Measurements from ENCODE around the gene PTGR3.

PTGR3 gene

DNA sequence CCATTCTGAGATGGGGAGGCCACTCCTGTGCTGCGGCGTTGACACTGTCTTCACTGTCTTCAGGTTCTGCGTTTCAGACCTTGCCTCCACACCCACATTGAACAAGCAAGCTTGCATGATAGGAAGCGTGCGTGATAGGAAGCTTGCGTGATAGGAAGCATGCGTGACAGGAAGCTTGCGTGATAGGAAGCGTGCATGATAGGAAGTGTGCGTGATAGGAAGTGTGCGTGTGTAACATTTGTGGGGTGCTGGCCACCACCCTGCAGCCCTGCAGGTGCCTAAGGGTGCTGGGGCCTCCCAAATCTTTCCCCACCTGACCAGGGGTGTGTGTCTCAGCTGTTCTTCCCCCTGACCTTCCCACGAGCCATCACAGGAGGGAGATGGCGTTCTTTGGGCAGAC is 27.0 kb upstream of the PTGR3 start:
- DNase-seq (ENCODE audit: low read depth in 2 of 2) = no peak

DNA sequence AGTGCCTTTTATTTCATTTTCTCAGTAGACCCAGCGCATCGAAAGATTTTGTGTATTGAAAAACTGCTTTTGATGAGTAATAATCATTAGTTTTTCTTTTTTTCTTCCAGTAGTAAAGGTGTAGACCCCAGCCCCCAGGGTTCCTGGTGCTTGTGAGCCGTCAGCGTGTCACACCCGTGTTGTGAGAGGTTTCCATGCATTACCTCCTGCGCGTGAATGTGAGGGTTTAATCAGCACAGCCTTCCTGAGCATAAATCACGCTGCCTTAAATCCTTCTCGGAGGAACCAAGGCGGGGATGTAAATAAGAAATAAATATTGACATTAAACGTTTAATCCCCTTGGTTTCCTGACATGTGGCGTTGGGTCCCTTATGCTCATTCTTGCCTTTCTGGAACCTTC is 26.0 kb upstream of the PTGR3 start:
- DNase-seq (ENCODE audit: low read depth in 2 of 2) = no peak

DNA sequence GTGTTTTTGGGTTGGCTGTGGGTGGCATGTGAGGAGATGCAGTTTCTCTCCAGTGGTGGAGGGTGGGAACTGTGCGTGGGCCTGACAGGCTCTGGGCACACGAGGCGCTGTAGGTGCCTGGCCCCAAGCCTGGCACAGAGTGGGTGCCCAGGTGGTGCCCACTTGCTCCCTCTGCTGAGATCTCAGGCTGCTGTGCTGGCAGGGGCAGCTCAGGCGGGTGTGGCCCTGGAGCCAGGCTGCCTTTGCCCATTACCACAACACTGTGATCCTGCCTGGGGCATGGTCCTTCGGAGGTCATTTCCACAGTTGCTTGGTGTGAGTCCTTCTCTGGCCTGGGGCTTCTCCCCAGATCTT is 22.1 kb upstream of the PTGR3 start:
- DNase-seq (ENCODE audit: low read depth in 2 of 2) = no peak

DNA sequence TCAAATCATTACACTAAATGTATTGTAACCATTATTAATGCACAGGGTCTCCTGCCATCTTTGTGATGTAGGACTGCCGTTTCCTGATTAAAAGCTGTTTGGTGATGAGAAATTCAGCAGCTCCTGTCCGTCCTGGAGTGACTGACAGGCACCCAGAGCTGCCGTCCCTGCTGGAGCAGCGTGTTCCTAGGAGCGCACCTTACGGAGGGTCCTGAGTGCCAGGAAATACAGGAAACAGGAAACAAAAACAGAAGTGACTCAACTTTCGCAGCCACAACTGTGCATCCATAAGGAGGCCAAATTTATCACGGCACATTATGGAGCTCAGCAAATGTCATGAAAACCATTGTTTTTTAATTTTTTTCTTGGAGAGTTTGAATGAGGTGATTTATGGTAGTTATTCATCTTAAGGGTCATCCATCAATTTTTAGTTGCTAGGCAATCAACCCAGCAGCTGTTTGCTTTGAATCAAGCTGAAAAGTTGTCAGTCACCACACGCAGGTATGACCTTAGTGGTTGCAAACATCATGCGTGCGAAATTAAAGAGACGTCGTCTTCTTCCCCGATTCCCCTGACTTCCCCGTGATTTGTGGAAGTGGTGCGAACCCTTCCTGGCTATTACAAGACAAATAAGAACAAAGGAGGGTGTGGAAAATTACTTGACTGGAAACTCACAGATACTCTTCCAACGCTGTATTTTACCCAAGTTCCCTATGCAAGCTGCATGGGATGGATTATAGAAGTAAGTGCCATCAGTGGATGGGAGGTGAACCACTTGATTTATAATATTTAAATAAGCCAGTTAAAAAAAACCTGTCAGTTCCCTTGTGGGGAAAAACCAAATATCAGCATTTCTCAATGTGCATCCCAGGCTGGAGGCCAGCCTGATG is 21.5 kb upstream of the PTGR3 start:
- DNase-seq (ENCODE audit: low read depth in 2 of 2) = no peak

DNA sequence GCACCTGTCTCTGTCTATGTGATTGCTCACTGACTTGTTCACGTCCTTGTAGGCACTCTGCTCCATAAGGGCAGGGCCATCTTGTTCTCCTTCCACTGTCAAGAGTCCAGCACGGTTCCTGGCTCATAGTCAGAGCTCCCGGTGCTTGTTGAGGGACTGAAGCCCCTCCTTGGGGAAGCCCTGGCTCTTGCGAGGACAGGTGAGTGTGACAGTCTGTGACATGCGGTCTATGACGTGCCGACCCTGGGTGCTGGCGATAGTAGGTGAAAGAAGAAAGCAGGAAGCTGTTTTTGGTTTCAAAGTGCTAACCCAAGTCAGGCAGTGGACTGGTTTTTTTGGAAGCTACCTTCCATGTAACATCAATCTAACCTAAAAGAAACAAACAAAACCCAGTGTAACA is 20.5 kb upstream of the PTGR3 start:
- DNase-seq (ENCODE audit: low read depth in 2 of 2) = no peak

DNA sequence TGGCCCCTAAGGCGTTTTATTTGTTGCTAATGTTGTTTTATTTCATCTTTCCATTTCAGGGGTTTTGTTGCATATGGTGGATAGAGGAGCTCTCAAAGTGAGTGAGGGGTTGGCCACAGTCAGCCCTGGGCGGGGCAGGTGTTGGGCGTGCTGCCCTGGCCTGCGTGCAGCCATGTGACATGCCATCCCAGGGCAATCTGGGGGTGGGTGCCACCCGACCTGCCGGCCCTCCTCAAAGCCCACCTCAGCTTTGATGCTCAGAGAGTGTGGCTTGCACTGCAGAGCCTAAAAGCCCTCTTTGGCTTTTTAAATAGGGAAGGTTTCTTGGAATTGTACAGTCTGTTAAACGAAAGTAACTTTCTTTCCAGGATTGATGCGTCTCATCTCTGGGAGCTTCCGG is 20.0 kb upstream of the PTGR3 start:
- DNase-seq (ENCODE audit: low read depth in 2 of 2) = no peak

DNA sequence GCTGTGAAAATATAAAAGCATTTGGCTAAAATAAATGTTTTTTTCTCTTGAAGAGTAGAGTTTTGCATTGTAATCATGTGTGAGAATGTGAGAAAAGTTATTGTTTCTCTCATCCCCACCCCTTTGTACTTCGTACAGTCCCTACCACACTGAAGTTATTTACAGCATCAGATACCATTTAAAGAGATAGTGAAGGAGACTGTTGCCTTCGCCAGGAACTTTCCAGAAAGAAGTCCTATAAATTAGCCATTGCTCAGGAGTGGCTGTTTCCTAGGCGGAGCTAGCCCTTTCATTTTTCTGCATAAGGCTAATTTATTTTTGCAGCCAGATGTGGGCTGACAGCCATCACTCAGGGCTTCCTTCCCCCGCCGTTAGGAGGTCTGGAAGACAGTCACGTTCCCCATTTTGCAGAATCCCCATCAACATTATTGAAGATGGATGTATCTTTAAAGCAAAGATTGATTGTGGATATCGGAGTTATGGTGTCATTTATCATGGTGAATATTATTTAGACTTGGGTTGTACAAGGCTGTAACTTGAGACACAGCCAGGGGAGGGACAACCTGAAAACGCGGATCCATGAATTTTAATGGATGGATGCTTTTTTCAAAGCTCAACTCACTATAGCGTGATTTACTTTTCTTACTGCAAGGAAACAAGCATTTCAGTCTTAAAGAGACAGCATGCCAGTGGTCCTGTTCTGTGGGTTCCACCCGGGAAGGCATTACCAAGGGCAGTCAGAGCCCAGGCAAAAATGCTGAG is 18.8 kb upstream of the PTGR3 start:
- DNase-seq (ENCODE audit: low read depth in 2 of 2) = no peak

DNA sequence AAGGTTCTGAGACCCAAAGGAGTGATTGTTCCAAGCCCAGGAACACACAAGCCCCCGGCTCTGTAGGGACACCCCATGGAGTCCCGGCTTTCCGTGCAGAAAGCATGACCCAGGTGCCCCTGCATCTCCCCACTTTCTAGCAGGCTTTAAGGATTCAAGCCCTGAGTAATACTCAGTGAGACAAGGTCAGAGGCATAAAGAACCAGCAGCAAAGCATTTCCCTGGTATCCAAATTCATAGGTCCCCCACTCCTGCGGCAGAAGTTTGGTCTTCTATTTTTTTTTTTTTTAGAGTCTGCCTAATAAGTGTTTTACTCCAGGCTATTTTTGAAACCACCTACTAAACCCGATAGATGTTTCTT is 18.0 kb upstream of the PTGR3 start:
- no peak for DNase-seq (ENCODE audit: low read depth in 2 of 2)

DNA sequence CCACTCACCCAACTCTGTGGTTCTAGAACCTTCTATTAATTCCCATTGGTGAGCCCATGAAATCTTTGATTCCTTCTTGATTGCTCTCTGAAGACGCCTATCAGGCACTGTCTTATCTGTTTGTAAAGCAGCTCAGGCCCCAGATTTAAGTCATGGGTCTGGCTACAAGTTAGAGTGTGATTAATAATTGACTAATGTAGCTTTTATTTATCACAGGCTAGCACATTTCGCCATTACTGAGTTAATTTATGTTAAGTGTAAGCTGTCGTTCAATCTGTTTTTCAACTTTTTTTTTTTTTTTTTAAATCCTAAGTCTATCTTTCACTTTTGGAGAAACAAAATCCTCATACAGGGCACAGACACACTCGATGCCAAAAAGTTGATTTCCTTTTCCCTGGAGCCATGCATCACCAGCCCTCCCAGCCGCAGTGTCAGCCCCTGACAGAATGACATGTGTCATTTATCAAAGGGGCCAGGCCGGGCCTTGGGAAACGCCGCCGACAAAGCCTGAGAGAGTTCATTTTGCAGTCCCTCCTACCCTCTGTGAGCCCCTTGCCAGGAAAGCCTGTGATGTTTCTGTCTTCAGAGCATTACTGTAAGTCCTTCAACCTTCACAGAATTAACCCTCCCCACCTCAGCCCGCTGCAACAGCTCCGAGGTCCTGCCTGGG is 17.5 kb upstream of the PTGR3 start:
- no peak for DNase-seq (ENCODE audit: low read depth in 2 of 2)

DNA sequence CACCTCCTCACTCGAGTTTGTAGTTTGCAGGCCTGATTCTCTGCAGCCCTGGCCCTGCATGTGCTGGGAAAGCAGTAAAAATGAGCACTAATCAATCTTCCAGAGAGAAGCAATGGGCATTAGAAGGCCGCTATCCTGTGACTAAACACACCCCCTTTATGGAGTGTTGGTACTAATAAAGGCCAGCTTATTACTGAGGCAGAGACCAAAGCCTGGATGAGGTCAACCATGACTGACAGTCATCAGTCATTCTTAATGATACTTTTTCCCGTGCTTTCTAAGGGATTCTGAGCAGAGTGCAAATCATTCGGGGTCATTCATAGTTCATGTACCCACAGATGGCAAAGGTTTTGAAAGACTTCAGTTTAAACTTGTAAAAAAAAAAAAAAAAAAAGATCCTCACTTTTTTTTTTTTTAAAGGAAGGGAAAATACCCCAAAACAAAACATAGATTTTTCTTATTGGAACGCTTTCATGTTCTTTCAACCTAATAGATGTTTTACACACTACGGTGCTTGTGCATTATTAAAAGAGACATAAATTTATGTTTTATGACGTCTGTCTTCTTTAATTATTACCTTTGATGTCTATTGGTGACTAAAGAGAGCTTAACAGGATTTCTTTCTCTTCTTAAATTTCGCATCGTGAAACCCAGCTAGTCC is 14.9 kb upstream of the PTGR3 start:
- no peak for DNase-seq (ENCODE audit: low read depth in 2 of 2)

DNA sequence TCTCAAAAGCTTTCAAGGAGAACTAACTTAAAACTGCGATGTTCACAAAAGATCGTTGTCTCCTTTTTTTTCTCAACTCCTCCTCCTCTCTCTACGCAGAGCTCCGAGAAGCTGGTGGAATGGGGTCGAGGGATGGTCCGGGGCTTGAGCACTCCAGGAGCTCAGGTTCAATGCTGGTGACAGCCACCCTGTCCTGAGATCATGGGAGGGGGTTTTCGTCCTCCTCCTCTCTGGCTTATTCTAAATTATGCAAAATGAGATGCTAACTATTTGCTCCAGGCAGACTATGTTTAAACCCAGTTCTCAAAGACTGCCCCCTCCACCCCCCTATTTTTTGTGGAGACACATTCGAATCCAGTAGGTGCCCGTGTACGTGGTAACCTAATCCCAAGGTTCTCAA is 13.5 kb upstream of the PTGR3 start:
- DNase-seq (ENCODE audit: low read depth in 2 of 2) = no peak

DNA sequence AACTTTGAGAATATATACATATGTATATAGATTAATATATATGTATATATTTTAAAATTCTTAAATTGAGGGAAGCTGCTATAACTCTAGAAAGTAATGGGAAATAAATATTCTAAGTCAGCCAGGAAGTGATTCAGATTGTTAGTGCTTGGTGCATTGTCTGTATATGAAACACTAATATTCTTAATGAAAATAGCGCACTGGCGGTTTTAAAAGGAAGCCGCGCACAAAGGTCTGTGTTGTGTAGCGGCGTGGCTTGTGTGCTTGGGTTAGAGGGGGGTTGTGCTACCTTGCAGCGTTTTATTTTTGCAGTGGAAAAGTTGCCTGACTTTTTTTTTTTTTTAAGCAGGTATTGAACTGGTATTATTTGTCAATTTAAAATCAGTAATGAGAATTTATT is 13.0 kb upstream of the PTGR3 start:
- DNase-seq (ENCODE audit: low read depth in 2 of 2) = no peak

DNA sequence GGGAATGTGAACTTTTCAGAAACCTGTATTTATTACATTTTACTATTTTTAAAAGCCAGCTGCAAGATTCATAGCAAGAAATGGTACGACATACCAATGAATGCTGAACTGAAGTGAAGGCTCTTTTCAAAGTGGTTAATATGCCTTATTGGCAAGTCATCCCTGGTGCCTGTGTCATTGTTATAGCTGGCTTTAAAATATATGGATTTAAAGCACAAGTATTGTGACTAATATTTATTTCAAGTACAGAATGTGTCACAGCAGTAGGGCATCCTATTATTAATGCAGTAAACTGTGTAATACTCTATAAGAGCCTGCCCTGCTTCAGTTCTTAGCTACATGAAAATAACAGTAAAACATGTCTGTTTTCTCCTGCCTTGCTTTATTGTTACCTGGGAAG is 12.5 kb upstream of the PTGR3 start:
- no peak for DNase-seq (ENCODE audit: low read depth in 2 of 2)

DNA sequence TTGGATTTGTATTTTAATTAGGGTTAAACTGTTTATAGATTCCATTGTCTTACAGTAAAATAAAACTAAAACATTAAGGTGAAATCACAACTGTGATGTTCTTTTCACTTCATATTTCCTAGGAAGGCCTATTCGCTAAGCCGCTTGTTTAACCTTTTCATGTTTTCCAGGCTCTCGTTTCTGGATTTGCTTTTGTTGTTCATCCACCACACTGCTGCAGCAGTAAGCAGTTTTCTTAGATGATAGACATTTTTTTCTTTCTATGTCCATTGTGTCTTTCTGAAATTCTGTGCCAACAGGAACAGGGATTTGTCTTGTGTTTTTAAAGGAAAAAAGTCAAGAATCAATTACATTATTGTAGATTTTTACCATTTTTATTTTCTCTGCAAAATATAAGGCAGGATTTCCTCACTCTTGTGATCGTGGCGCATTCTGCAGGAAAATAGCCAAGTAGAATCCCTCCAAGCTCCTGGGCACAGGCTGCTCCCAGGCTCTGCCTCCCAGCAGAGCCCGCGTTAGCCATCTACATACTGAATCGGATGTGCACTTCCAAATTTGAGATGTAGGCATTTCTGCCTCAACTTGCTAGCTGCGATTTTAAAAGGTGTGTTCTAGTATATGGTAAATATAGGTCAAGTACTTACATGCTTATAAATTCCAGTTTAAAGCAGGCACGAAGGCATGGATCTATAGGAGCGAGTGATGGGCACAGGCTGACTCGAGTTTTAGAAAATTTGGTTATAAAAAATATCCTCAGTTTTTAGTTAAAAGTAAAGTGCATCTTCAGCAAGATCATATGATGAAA is 11.8 kb upstream of the PTGR3 start:
- DNase-seq (ENCODE audit: low read depth in 2 of 2) = no peak

DNA sequence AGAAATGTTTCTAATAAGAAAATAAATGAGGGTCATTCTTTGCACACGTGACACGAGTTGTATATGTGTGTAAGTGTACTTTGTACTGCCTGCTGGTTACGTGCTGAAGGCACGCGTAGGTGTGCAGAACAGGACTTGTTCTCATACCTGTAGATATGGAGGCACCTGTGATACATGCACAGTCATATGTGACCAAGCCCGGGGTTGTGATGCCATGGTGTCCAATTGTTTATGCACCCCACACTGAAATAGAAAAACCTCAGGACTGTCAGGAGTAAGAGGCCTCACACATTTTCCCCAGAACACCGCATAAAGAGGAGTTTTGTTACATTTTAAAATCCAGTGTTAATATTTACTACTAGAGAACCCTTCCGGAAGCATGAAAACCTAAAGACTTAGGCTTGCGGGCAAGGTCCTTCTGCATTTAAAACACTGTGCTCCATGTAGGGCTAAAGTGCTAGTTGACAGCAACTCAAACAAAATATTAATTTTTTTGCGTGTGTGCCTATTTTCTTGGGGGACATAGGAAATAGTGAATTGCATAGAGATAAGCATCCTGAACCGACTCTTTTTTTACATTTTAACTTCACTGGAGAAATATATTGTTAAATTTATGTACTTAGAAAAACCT is 10.9 kb upstream of the PTGR3 start:
- no peak for DNase-seq (ENCODE audit: low read depth in 2 of 2)

DNA sequence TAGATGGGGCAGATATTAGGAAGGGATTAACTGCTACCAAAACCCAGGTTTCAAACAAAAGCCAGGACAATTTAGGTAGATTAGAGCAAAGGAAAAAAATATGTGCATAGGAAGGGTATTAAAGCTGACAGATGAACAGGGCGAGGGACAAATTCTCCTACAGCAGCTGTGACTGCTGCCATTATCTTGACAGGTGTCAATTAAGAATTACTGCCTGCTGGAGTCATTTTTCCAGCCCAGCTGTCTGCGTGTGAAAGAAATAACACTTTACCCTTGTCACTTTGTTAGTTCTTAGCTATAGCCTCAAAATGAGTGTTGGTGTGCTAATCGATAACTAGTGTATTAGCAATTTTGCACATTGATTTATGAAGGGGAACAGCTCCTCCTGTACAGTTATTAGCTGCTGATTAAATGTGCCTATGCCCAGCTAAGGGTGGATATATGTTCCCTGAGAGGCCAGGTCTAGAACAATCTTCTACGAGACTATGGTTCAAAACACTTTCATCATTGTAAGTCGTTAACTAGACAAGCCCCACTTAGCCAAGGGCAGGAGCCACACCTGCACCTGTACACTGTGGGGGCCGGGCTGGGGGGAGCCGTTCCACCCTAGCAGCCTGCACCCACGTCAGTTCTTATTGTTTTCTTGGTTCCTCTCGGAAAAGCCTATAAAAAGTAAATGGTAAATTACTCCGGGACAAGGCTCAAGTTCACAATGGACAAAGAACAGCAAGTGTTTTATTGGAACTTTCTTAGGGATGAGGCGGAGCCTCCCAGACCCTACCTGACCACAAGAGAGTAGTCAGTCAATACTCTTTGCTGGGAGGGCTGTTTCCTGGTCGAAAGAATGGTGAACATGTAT is 9.4 kb upstream of the PTGR3 start:
- DNase-seq (ENCODE audit: low read depth in 2 of 2) = no peak

DNA sequence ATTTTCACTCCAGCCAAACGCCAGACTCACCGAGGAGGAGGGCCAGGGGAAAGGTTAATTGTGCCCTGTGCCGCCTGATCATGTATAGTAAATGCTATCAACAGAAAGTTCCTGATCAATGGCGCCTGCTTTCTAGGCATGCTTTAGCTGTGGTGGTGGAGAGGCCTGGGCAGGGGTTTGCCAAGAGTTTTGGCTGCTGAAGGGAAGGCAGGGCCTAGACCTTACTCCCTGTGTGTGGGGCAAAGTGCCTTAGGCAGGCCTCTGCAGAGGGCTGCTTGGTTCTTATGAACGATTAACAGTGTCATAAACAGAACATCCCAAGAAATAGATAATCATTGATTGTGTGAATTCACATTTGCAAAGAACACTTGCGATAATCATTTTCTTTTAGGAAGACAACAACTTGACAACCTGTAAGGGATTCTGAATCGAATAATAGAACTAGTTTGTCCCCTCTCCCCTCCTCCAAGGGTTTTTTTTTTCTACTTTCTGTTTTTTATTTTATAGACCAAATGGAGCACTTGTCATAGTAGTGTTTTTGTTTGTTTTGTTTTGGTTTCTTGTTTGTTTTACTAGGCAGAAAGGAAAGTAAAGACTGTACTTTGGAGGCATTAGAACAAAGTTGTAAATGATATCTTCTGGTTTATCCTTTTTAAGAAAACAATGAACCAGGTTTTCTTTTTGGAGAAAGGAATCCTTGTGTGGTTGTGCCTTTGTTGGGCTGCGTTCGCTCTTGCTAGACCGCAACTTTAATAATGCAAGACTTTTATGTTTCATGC is 8.2 kb upstream of the PTGR3 start:
- DNase-seq (ENCODE audit: low read depth in 2 of 2) = no peak

DNA sequence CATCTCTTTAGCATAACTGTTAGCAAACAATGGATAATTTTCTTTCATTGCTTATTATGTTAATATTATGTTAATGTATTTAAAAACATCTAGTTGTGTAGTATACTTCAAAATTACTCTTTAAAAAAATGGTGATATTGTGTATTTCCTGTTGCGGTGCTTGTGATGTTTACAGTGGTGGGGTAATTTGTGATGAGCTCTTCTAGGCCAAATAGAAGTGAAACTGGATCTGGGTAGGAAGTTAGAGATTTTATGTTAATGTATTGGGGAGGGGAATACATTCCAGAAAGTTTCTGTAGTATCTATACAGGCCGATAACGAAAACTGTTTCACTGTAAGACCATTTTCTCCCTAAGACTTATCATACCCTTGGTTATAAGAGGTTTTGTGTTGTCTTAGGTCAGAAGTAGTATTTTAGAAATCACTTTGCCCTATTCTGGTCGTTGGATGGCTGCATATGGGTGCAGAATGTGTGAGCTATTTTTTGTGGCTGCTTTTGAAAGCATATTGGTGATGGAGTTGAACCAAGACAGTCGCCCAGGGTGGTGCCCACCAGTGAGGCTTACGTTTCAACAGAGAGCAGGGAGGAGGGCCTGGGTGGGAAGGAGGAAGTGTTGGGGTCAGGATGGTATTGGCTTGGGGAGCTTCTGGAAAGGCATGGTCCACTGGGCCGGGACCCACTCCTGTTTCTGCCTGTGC is 7.4 kb upstream of the PTGR3 start:
- no peak for DNase-seq (ENCODE audit: low read depth in 2 of 2)

DNA sequence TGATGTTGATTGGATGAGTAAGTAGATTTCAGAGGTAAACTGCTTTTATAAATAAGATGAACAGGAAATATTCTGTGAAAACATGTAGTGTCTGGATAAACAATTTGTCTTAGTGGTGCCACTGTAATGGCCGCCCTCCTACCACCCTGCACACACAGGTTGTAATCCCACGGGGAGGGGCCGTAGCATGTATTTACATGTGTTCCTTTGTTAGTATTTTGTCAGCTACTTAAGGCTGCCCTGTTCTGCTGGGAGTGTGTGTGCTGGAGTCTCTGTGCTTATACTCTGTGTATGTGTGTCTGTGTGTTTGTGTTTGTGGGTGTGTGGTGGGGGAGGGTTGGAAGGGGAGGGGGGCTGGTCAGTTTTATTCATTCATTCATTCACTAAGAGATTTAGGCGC is 6.7 kb upstream of the PTGR3 start:
- DNase-seq (ENCODE audit: low read depth in 2 of 2) = no peak

Measured in stimulated activated CD4-positive, alpha-beta T cell treated with anti-CD3 and anti-CD28 coated beads, Interleukin-4, amount 100 ng/mL, for 48 hours (primary cell).